ENCODE data around the gene MCL1.
"Not testable (repeated sequence)": the region's sequence is repeated elsewhere in the genome, so short reads cannot be mapped to it uniquely, and the experiment has no call there.

Gene MCL1

DNA sequence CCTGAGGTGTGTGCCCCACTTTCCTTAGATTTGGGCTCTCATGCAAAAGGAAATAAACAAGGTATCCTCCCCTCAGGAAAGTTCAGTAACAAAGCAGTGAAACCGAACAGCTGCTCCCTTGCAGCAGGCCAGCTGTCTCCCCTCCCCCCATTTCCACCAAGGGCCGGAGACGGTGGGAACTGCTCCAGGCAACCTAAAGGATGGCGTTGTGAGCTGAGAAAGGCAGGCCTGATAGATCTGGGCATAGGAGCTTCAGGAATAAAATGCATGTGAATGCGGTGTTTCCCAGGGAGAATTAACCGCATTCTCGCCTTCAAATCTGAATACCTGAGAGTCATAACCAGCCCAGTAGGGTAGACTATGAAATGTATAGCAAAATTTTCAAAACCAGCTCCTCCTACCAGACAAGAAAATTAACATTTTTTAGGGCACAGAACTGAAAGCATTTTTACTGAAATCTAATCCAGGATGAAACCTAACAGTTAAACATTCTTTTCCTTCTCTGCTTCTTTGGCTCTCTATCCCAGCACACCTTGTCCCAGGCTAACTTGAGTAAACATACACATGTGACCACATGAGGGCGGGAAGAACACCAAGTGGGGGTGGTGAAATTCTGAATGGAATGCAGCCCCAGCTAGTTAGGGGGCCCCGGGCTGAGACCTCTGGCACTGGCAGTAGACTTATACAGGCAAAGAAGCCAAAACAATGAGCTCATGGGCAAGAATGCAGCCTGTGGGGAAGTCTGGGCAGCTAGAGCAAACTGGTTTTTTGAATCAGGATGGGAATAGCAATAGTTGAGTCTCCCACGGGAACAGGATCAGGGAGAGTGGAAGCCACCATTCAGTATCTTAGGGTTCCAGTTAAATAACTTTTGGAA lies 11.5 kb downstream of the MCL1 start:
- peak; percentile 70 for DNase-seq

DNA sequence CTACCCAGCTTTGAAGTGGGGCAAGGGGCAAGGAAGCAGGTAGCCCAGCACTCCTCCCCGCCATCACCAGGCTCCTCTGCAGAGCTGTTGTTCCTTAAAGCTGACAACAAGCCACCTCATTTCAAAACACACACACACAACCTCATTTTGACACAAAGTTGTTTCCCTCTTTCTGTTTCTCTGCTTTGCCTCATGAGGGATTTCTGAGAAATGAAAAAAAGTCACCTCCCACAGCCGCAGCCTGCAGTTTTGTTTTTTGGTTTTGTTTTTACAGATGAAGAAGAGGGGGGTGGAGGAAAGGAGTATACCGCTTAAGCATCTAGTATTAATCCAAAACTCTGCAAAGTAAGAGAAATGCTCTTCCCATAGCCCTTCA lies 12.1 kb downstream of the MCL1 start:
- no peak for DNase-seq

DNA sequence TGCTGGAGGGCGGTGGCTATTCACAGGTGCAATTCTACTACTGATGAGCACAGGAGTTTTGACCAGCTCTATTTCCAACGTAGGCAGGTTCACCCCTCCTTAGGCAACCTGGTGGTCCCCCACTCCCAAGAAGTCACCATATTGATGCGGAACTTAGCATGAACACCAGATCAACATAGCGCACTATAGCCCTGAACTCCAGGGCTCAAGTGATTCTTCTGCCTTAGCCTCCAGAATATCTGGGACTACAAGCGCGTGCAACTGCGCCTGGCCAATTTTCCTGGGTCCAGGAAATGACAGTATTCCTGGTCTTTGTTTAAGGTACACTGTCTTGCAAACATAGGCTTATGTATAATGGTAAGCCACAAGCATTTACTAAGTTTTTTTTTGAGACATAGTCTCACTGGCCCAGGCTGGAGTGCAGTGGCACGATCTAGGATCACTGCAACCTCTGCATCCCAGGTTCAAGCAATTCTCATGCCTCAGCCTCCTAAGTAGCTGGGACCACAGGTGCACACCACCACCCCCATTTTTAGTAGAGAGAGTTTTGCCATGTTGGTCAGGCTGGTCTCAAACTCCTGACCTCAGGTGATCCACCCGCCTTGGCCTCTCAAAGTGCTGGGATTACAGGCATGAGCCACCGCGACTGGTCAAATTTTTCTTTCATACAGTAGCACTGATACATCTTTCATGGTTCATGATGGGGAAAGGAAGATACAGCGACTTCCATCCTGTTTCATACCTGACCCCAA lies 12.6 kb downstream of the MCL1 start:
- DNase-seq = no peak

DNA sequence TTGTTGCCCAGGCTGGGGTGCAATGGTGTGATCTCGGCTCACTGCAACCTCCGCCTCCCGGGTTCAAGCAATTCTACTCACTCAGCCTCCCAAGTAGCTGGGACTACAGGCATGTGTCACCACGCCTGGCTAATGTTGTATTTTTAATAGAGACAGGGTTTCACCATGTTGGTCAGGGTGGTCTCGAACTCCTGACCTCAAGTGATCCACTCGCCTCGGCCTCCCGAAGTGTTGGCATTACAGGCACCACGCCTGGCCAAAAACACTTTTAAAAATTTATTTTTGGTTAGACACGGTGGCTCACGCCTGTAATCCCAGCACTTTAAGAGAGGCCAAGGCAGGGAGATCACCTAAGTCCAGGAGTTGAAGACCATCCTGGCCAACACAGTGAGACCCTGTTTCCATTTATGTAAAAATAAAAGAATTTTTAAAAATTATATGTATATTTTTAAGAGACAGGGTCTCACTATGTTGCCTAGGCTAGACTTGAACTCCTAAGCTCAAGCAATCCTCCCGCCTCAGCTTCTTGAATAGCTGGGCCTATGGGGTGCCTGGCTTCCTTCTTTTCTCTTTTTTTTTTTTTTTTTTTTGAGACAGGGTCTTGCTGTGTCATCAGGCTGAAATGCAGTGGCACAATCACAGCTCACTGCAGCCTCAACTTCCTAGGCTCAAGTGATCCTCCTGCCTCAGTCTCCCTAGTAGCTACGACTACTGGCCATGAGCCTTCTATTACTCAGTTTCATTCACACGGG lies 14.0 kb downstream of the MCL1 start:
- not testable (repeated sequence) for DNase-seq

DNA sequence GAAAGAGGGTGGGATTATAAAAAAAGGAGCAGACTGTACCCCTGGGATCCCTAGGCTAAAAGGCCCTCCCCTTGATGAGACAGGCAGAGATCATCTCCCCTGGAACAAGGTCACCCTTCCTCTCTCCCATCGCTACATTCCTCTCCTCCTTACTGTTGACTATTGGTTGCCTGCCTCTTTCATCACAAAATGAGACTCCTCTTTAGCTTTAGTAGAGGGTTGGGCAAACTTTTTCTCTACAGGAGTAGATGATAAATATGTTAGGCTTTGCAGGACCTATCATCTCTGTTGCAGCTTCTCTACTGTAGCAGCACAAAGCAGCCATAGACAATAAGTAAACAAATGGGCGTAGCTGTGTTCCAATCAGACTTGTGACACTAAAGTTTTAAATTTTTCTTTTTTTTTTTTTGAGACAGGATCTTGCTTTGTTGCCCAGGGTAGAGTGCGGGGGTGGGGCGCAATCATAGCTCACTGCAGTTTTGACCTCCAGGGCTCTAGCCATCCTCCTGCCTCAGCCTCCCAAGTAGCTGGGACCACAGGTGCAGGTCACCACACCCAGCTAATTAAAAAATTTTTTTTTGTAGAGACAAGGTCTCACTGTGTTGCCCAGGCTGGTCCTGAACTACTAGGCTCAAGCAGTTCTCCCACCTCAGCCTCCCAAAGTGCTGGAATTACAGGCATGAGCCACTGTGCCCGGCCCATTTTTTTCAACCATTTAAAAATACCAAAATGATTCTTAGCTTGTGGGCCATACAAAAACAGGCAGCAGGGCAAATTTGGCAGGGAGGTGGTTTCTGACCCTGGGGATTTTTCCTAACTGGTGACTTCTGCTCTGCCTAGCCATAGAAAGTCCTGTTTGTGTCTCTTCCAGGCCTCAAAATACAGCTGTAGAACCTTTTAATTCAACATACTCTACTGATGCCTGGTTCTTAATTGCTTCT lies 15.1 kb downstream of the MCL1 start:
- DNase-seq = no peak

DNA sequence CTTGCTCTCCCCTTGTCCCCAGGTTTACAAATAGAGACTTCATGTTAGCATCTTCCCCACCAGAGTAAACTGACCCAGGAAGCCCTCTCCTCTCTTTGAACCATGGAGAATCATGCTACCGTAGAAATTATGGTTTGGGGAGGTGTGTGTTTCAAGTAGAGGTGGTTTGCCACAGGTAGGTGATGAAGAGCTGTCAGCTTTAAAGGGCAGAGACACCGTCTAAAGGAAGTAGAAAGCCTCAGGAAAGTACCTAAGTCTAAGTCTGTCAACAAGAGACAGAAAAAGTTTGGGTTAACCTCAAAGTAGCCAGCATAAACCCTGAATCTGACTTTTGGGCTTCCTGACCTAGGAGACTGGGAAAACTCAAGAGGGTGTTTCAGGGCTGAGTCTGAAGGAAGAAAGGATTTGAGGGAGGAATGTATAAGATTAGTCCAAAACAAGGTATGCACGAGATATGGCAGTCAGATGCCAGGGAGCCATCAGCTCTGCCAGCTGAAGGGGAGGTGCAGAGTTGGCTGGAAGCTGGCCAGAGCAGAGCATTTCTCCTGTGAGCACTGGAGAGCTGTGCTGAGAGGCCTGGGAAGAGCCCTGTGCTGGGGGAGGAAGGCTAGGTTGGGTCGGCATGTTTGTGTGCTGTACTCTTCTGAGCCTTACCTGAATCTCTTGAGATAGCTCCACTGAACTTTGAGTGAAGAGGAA lies 15.9 kb downstream of the MCL1 start:
- peak; percentile 39 for DNase-seq

DNA sequence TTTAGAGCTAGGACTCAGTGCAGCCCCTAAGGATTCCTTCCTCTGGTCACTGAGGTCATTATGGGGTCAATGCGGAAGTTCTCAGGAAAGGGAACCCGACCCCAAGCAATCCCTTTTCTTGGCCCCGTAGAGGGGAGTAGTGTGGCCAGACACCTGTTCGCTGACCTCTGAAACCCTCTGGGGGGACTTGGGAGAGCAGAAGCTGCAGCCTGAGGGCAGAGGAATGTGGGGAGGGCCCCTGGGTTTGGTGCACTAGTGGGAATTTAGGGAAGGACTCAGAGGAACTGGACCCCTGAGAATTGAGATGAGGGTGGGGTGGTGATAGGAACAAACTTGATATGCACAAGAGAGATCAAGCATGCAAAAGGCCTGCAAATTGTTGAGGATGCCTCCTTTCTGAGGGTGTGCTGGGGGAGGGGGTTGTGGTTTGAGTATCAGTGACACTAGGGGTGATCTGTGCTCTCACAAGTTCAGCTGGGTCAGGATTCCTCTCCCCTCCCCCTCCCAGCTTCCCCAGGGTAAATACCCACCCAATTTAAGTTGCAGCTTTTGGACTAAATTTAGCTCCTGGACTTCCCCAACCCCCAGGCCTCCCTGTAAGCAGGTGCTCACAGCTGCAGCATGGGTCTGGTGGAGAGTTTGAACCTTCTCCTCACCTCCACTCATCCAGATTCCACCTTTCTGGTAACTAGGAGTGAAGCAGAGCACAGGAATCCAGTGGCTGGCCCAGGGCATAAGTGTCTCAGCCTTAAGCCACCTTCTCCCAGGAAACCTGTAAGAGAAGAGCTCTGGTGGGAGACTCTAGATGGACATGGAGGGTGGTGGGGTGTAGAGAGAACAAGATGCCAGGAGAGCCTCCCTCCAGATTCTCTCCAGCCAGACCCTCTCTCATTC lies 16.7 kb downstream of the MCL1 start:
- DNase-seq = no peak

DNA sequence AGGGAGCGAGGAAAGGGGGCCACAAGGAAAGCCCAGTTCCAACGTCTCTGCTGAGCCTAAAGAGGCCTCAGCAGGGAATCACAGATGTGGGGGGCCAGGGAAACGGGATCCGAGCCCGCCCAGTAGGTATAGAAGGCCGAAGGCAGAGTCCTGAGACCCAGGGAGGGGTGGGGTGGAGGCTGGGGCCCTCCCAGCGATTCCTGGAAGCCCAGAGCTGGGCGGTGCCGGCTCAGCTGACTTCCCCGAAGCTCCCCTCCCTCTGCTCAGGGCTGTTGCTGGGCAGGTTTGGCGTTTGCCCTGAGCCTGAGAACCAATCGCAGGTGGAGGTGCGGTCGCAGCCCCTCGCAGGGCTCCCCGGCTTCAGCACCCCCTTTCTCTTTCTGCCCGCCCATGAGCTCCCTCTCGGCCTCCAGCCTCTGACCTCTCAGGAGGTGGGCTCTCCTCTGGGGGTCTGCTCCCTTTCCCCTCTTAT lies 17.4 kb downstream of the MCL1 start:
- DNase-seq = peak; percentile 68

DNA sequence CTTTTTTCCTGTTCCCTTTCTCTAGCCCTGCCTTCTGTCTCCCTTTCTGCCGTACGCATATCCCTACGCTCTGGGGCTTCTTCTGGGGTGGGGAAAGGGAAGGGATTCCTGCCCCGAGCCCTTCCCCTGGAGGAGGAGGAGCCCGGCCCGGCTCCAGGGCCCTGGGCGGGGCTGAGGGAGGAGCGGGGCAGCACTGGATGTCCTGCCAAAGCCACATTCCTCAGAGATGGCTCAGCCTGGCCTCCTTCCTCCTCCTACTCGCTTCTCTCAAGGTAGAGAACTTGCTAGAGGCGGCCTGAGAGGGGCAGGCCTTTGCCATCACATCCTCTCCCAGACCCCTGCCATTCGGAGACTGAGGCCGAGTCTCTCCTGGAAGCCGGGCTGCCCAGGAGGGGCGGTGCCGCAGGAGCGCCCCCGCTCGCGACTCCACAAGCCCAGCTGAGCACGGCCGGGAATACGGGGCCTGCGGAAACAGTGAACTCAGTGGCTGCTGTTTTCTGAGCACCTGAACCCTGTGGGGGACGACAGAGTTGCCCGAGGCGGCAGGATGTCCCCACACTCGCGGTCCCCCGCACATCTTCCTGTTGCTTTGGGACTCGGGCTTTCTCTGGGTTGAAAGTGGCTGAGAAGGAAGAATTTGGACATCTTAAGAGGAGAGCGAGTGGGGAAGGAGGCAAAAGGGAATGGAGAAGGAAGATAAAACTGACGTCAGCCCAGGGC lies 18.0 kb downstream of the MCL1 start:
- DNase-seq = peak; percentile 83

DNA sequence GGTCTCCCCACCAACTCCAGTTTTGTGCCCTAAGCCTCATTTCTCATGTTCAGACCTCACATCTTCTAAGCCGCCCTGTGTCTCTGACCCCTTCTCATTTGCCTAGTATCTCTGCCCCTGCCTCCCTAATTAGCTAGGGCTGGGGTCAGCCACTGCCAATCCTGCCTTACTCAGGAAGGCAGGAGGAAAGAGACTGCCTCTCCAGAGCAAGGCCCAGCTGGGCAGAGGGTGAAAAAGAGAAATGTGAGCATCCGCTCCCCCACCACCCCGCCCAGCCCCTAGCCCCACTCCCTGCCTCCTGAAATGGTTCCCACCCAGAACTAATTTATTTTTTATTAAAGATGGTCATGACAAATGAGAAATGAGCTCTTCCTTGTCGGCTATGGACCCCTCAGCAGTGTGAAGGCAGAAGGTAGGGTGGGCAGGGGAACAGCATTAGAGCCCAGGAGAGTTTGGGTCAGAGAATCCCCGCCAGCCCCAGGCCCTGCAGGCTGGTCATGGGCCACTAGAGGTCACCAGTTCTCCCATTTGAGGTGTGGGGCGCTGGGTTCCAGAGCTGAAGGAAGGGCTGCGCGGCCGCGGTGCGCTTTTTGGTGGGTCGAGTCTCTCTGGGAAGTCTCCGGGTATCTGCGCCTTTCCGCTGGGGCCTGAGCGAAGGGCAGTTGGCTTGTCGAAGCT lies 18.7 kb downstream of the MCL1 start:
- peak; percentile 83 for DNase-seq

DNA sequence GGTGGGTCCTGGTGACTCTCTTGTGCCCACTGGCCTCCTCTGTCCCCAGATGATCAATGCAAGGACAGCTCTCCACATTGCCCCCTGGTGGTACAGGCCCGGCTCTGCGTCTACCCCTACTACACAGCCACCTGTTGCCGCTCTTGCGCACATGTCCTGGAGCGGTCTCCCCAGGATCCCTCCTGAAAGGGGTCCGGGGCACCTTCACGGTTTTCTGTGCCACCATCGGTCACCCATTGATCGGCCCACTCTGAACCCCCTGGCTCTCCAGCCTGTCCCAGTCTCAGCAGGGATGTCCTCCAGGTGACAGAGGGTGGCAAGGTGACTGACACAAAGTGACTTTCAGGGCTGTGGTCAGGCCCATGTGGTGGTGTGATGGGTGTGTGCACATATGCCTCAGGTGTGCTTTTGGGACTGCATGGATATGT lies 19.4 kb downstream of the MCL1 start:
- peak; percentile 51 for DNase-seq

DNA sequence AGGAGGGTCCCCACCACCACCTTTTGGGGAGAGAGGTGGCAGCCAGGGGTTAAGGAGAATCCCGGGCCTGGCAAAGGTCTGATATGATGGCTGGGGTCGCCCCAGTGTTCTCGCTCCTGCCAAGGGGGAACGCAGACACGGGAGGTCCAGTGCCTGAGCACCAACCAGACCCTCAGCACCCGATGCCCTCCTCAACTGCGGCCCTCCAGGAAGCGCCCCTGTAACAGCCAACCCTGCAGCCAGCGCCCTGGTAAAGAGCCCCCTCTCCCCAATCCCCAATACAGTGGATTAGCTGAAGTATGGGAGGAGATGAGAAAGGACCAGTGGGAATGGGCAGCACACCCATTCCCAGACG lies 19.8 kb downstream of the MCL1 start:
- DNase-seq = no peak

DNA sequence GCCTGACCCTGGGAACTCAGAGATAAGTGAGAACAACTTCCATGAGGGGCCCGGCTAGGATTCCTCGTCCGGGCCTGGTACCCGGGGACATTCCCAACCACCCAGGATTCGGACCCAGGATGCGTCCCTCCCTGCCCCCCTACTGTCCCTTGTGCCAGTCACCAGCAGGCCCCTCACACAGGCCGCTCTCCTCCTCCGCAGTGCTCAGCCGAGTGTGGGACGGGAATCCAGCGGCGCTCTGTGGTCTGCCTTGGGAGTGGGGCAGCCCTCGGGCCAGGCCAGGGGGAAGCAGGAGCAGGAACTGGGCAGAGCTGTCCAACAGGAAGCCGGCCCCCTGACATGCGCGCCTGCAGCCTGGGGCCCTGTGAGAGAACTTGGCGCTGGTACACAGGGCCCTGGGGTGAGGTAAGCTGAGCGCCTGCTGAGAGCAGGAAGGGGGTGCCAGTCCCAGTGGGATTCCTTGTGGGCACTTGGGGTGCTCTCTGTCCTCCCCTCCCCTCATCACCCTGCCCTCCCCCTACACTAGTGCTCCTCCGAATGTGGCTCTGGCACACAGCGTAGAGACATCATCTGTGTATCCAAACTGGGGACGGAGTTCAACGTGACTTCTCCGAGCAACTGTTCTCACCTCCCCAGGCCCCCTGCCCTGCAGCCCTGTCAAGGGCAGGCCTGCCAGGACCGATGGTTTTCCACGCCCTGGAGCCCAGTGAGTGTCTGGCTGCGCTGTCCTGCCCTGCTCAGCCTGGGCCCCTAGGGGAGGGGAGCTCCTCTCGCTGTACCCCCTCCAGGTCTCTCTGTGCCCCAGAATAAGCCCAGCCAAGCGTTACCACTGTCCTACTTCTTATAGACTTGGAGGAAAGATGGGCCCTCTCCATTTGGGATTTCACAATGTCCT lies 20.4 kb downstream of the MCL1 start:
- no peak for DNase-seq

DNA sequence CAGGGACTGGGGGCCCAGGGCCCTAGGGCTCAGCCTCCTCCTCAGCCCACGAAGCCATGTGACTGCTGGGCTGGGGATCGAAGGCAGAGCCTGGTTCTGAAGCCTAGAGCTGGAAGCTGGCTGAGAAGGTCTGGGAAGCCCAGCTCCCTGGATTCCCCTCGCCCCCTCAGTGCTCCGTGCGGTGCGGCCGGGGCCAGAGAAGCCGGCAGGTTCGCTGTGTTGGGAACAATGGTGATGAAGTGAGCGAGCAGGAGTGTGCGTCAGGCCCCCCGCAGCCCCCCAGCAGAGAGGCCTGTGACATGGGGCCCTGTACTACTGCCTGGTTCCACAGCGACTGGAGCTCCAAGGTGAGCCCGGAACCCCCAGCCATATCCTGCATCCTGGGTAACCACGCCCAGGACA lies 21.1 kb downstream of the MCL1 start:
- no peak for DNase-seq

DNA sequence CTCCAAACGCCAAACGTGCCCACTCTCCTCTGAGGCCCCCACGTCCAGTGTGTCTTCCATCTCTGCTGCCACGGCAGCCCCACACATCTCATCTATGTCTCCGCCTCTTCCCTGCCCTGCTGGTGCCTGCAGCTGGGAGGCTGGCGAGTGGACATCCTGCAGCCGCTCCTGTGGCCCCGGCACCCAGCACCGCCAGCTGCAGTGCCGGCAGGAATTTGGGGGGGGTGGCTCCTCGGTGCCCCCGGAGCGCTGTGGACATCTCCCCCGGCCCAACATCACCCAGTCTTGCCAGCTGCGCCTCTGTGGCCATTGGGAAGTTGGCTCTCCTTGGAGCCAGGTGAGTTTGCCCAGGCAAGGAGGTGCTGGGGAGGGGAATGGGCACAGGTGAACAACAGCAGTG lies 21.6 kb downstream of the MCL1 start:
- DNase-seq = no peak

DNA sequence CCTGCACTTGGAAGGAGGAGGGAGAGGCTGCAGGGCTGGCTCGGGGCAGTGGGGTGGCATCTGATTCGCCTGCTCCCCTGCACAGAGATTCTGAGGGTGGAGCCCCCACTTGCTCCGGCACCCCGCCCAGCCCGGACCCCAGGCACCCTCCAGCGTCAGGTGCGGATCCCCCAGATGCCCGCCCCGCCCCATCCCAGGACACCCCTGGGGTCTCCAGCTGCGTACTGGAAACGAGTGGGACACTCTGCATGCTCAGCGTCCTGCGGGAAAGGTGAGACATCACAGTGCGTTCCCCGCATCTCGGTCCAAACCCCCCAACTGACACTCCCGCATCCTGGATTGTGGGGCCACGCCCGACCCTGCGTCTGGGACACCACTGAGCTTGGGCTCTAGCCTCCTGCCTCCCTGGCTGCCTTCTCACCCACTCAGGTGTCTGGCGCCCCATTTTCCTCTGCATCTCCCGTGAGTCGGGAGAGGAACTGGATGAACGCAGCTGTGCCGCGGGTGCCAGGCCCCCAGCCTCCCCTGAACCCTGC lies 22.3 kb downstream of the MCL1 start:
- DNase-seq = no peak

DNA sequence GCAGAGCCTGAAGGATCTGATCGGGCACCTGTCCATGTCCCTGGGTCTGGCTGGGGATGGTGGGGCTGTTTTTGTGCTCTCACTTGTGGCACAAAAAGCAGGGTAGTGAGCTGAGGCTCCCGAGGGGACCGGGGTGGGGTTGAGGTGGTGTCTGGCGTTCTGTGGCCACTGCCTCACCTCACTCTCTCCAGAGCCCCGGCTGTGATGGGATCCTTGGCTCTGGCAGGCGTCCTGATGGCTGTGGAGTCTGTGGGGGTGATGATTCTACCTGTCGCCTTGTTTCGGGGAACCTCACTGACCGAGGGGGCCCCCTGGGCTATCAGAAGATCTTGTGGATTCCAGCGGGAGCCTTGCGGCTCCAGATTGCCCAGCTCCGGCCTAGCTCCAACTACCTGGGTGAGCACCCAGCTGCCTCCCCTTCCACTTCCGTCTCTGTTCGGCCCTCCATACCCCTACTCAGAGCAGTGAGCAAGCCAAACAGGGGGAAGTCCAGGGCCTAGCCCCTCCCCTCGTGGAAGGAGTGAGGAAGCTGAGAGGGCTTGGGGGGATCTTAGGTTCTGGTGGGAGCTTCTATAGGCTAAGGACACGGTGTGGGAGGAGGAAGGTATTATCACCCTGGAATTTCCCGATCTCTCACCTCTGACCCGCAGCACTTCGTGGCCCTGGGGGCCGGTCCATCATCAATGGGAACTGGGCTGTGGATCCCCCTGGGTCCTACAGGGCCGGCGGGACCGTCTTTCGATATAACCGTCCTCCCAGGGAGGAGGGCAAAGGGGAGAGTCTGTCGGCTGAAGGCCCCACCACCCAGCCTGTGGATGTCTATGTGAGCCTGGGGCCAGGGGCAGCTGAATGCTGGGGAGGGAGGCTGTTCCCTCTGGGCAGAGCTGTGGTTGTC lies 23.2 kb downstream of the MCL1 start:
- no peak for DNase-seq
